ENCODE data around the gene RTRAF.

GRCh38 chr14:52021957-52022600 lies 32.7 kb downstream of the RTRAF start:
- no peak for TF ChIP-seq CTCF (IDR thresholded peaks at IDR 0.05)
- TF ChIP-seq POLR2A (IDR thresholded peaks at IDR 0.05) = no peak

Data from right lobe of liver (tissue), 4 donors.